GM19463 (cell line): Measurements from ENCODE around the gene RAD51AP2.
"Not testable (repeated sequence)": the region's sequence is repeated elsewhere in the genome, so short reads cannot be mapped to it uniquely, and the experiment has no call there.

ENCODE experiments used
- ATAC-seq: cut with Tn5 transposase; IDR thresholded peaks from one replicate; pipeline ENCODE4 v1.9.1; 2021; ENCODE audit warnings: mild to moderate bottlenecking, moderate library complexity; ENCODE audit not compliant: unreplicated experiment

The RAD51AP2 gene

DNA sequence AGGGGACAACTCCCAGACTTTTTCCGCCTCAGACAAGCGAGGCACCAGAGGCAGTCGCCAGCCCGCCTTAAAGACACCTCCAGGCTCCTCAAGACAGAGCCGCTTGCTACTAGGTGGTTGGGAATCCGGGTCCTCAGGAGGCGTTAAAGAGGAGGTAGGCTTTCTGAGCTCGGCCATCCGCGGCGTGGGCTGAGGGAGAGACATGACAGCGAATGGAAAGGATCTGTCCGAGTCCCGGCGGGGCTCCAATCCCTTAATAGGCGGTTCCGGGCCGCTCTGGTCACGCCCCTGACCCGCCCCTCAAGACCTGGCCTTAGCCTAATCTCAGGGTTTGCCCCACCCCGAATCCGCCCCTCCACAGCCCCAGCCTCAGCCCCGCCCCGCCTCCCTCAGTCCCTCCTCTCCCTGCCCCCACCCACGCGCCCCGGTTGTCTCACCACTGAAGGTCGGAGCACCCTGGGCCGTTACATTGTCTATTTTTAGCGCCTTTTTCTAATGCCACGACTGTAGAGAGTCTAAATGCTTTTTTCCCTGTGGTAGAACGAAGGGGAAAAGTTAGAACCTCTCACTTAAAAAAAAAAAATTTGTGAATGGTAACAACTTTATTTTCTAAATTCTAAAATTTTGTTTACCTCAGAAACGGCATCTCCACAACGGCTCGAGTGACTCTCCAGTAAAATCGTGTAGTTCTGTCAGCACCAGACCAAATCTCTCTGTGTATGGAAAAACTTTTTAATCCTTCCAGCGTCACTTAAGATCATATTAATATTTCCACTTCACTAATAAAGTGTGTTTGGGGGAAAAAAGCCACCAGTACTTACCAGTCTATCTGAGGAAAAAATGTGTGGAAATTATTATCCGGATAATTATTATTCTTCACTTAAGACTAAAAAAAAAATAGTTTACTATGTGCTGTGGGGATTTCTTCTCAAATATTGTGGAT is at the start of gene RAD51AP2:
Gene RAD51AP2, minus strand, starts transcription at position 229 of the 943 bp plus-strand sequence. Its CDS starts 25 bp downstream, at position 204.
- peak; percentile 83 for ATAC-seq

GRCh38 chr2:17565726-17566125 is 47.5 kb upstream of the RAD51AP2 start:
- ATAC-seq = not testable (repeated sequence)

GRCh38 chr2:17558878-17559277 is 40.6 kb upstream of the RAD51AP2 start:
- ATAC-seq = no peak

DNA sequence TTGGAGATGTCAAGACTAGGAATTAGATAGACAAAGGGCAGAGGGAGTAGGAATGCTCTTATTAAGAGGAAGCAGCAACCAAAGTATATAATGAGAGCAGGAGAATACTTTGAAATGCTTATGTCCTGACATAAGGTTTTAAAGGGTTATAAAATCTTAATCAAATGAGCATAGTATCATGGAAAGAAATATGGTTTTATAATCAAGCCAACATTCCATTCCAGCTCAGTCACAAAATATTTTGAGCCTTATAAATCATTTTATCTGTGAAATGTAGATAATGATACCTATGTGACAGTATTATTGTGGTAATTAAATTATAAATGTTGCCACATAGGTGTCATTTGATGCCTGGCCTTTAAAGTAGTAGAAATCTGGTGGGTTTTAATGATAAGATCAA is 39.8 kb upstream of the RAD51AP2 start:
- no peak for ATAC-seq

GRCh38 chr2:17557596-17557995 is 39.4 kb upstream of the RAD51AP2 start:
- ATAC-seq = no peak

- ATAC-seq = no peak
These were observed 36.9 kb upstream of the RAD51AP2 start for GRCh38 chr2:17555150-17555549.

GRCh38 chr2:17550907-17551306 is 32.7 kb upstream of the RAD51AP2 start:
- ATAC-seq = no peak

GRCh38 chr2:17547737-17548136 is 29.5 kb upstream of the RAD51AP2 start:
- no peak for ATAC-seq

- ATAC-seq = no peak
These were observed 29.0 kb upstream of the RAD51AP2 start for GRCh38 chr2:17547237-17547636.

DNA sequence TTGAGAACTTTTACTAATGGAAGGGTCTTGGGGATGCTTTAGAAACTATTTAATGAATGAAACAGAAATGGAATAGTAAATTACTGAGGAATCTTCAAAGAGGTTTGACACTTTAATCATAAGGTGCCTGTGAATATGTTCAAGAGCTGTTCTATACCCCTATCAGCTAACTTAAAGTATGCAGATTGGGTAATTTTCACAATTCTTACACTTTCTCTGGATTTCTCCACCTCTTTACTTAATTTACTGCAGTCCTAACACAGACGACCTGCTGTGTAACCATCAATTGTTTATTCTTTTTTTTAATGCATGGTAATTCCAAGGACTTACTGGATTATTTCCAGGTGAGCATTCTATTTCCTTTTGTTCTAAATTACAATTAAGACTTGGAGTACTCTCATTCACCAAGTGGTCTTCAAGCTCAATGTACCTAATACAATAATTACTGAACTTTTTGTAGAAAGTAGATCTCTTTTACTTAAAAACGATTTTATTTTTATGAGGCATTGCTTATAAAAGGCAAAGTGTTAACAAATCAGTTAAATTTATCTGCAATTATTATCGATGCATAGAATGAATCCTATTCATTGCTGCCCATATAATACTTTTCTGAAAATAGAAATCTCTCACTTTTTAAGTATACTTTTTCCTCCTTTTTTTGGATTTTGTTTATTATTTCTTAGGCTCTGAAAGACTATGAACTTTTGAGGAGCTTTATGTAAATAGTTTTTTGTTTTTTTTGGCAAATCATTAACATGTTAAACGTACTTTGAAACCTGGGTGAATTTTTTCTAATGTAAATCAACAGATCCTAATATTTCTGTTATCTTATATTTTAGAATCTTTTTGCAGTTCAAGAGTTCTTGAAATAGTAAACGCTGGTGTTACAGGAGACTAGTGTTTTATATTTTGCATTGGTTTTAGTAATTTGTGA is 27.7 kb upstream of the RAD51AP2 start:
- ATAC-seq = no peak

- no peak for ATAC-seq
These were observed 26.0 kb upstream of the RAD51AP2 start for GRCh38 chr2:17544256-17544655.

- ATAC-seq = no peak
These were observed 25.6 kb upstream of the RAD51AP2 start for GRCh38 chr2:17543848-17544247.

DNA sequence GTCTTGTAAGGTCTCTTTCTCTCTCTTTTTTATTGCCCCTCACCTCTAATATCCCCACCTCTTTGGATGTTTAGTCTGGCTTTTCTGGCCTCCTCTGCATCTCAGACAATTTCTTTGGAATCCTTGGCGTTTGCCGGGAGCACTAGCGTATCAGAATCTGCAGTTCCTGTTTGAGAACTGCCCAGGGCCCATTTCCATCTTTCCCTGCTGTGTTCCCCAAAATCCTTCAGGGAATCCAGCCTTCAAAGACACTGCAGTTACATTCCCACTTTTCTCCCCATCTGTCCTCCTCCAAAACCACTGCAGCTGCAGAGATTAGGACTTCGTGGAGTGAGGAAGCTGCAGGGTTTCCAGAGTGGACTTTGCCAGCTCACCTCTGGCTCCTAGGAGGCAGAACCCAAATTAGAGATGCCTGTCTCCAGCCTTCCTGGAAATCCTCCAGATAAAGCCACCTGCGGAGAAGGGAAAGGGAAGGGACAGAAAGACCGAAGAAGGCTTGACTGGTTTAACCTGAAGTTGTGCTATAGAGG is 25.0 kb upstream of the RAD51AP2 start:
- no peak for ATAC-seq

GRCh38 chr2:17542471-17542870 is 24.2 kb upstream of the RAD51AP2 start:
- ATAC-seq = no peak

DNA sequence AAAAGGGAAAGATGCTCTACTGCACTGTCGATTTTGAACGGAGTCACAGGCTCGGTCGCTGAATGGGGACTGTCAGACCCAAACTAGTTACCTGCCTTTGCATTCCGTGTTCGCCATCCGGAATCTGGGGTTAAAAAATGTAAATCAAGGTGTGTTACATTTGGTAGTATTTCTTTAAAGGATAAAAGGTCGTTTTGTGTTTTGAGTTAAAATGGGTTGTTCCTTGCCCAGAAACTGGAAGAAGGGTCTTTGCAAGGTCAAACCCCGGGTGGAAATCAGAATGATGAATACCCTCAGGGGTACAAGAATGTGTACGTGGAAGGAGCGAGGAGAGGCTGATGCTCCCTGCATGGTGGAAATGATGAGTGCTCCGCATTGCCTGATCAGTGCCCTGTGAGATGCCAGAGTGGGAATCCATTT is 23.3 kb upstream of the RAD51AP2 start:
- ATAC-seq = no peak

DNA sequence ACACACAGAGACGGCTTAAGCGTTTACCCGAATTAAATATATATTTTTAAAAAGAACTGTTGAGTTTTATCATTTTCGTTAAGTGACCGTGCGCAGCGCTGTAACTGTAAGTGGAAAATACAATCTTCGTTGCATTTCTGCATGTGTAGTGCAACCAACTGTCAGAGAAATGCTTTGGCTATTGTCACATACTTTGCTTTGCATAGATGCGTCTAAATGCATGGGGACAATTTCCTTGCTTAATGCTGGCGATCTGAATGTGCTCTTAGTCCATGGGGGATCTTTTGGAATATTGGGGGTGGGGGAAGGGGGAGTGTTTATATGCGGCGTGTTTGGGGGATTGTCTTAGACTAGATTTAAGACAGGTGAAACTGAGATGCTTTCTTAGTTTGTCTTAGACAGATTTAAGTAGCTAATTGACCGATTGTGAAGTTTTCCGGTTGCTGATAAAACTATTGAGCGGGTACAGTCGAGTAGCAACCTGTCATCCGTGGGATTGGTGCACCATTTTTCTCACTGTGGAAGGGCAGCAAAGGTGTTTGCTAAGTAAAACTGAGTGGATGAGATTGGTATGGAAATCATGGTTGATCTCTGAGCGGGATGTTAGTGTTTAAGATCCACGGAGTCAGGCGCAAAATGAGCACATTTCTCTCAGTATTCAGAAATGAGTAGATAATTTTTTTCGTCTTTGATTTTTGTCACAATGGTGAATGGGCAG is 22.7 kb upstream of the RAD51AP2 start:
- no peak for ATAC-seq

DNA sequence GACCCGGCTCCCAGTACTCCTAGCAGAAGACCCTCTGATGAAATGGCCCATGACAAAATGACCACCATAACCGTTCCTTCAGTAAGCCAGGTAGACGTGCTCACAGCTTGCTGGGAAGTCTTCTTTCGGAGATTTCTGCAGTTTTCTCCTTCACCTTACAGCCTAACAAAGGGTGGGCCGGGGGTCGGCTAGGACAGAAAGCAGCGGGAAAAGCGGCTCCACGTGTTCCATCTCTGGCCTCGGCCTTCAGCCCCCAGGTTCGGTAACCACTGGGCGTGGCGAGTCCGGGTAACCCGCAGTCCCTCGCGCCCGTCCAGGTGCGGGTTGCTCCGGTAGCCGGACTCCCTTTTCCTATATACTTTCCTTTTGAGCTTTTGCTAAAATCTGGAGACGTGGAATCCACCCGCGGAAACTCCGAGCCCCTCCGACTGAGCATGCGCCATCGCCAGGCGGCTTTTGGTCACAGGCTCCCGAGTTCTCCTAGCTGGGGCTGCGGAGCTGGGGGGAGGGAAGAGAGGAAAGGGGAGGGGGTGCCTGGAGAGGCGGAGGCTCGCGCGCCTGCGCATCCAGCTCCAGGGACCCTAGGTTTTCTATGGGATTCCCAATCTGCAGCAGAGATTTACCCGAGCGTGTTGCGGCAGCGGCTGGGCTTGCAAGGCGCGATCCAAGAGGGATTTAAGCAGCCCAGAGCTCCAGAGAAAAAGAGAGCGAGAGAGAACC is 22.0 kb upstream of the RAD51AP2 start, which contains the start of gene VSNL1:
Gene VSNL1, plus strand, starts transcription at position 604 of the 720 bp plus-strand sequence. CDS start 51,379 bp downstream, outside the sequence.
- ATAC-seq = no peak

- no peak for ATAC-seq
These were observed 21.4 kb upstream of the RAD51AP2 start for GRCh38 chr2:17539611-17540092.

DNA sequence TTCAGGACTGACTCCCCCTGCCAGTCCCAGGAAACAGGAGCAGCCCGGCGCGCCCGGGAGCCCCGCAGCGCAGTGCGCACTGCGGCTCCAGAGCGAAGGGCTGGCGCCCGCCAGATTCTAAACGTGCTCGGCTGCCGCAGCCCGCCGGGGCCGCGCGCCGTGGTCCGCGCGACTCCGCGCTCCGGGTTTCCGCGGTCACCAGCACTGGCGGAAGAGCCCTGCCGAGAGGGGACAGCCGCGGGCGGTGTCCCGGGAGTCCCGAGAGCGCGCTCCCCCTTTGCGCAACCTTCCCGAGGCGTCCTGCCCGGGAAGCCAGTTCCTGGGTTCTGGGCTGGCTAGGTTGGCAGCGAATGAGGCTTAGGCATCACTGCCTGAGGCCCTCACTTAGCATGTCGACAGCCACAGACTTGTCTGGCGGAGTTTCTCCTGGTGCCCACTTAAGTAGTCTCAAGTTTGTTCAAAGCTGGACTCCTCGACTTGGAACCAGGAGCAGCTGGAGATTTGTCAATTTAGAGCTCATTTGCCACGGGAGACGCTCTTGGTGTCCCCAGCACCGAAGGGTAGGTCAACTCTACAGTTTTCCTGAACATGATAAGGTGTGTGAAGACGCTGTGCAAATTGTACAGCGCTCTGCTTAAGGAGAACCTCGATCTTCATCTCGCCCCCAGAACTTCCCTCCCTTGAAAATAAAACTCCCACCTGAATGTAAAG is 20.8 kb upstream of the RAD51AP2 start:
- peak; percentile 62 for ATAC-seq
